Adipocyte (in vitro differentiated cells): ENCODE results near the gene MYL4.
"Not testable (repeated sequence)": the region's sequence is repeated elsewhere in the genome, so short reads cannot be mapped to it uniquely, and the experiment has no call there.

Experiments
- DNase-seq: peaks from one replicate; pipeline ENCODE4 v3.0.0-alpha.2; 2015; ENCODE audit warnings: low read depth
- H3K27me3 ChIP-seq: replicated peaks from 2 replicates; pipeline ENCODE4 v1.7.0; 2013; ENCODE audit warnings: mild to moderate bottlenecking, low read length, moderate library complexity; ENCODE audit not compliant: control insufficient read depth, insufficient read depth
- H3K36me3 ChIP-seq: 2 replicates; pipeline ENCODE4 v1.7.0; 2013; ENCODE audit warnings: low read length, mild to moderate bottlenecking, moderate library complexity; ENCODE audit not compliant: control insufficient read depth, insufficient read depth, severe bottlenecking
- H3K4me1 ChIP-seq: 2 replicates; pipeline ENCODE4 v1.7.0; 2013; ENCODE audit warnings: mild to moderate bottlenecking, low read length, moderate library complexity; ENCODE audit not compliant: control insufficient read depth, insufficient read depth
- H3K4me3 ChIP-seq: 2 replicates; pipeline ENCODE4 v1.7.0; 2013; ENCODE audit warnings: mild to moderate bottlenecking, low read length, moderate library complexity
- H3K9ac ChIP-seq: 2 replicates; pipeline ENCODE4 v1.7.0; 2013; ENCODE audit warnings: mild to moderate bottlenecking, low read length, moderate library complexity
- H3K9me3 ChIP-seq: 2 replicates; pipeline ENCODE4 v1.7.0; 2013; ENCODE audit warnings: mild to moderate bottlenecking, low read length, moderate library complexity; ENCODE audit not compliant: control insufficient read depth

MYL4 gene

GRCh38 chr17:47208744-47209488, at the start of gene MYL4:
MYL4 (plus strand) TSS chr17:47209348; CDS start chr17:47209423, 75 bp downstream.
- Histone ChIP-seq H3K9me3 (no peaks in the 10 kb centered on the region), H3K4me1 (peaks cover 21% of the 10 kb centered on the region), H3K27me3 (no peaks in the 10 kb centered on the region), H3K9ac (no peak within 1 kb of the TSS), H3K4me3 (no peak within 1 kb of the TSS), H3K36me3 (no peaks in the 10 kb centered on the region)
- no peak for DNase-seq

- peaks cover 93% of the 10 kb centered on the region for H3K36me3 ChIP-seq
- no peaks in the 10 kb centered on the region for H3K9me3 ChIP-seq
- H3K4me1 ChIP-seq, result no peaks in the 10 kb centered on the region
- H3K9ac ChIP-seq, result no peak overlapping the region
- H3K4me3 ChIP-seq, result no peak overlapping the region
- DNase-seq, result no peak
- no peaks in the 10 kb centered on the region for H3K27me3 ChIP-seq
These were observed 47.0 kb upstream of the MYL4 start for GRCh38 chr17:47162013-47162622.

GRCh38 chr17:47164263-47164662, 44.9 kb upstream of the MYL4 start:
- H3K9ac ChIP-seq, result no peak overlapping the region
- no peak for DNase-seq
- H3K4me3 ChIP-seq, result no peak overlapping the region
- H3K36me3 ChIP-seq, result peaks cover 93% of the 10 kb centered on the region
- H3K4me1 ChIP-seq, result no peaks in the 10 kb centered on the region
- no peaks in the 10 kb centered on the region for H3K27me3 ChIP-seq
- H3K9me3 ChIP-seq, result no peaks in the 10 kb centered on the region

- H3K4me1 ChIP-seq, result no peaks in the 10 kb centered on the region
- peaks cover 92% of the 10 kb centered on the region for H3K36me3 ChIP-seq
- no peaks in the 10 kb centered on the region for H3K9me3 ChIP-seq
- H3K9ac ChIP-seq, result no peak overlapping the region
- no peak overlapping the region for H3K4me3 ChIP-seq
- no peaks in the 10 kb centered on the region for H3K27me3 ChIP-seq
- no peak for DNase-seq
These were observed 44.0 kb upstream of the MYL4 start for GRCh38 chr17:47165137-47165536.

- DNase-seq, H3K27me3 ChIP-seq, H3K9ac ChIP-seq, H3K4me3 ChIP-seq, H3K9me3 ChIP-seq, H3K4me1 ChIP-seq: not testable (repeated sequence)
- H3K36me3 ChIP-seq, result peaks cover 90% of the 10 kb centered on the region
These were observed 42.3 kb upstream of the MYL4 start for GRCh38 chr17:47166854-47167253.

- not testable (repeated sequence) for DNase-seq, H3K27me3 ChIP-seq, H3K9ac ChIP-seq, H3K4me1 ChIP-seq, H3K9me3 ChIP-seq, H3K4me3 ChIP-seq
- peaks cover 79% of the 10 kb centered on the region for H3K36me3 ChIP-seq
These were observed 40.3 kb upstream of the MYL4 start for GRCh38 chr17:47168896-47169295.

- no peaks in the 10 kb centered on the region for H3K4me1 ChIP-seq
- no peaks in the 10 kb centered on the region for H3K9me3 ChIP-seq
- no peak for DNase-seq
- no peak overlapping the region for H3K9ac ChIP-seq
- no peaks in the 10 kb centered on the region for H3K27me3 ChIP-seq
- no peak overlapping the region for H3K4me3 ChIP-seq
- H3K36me3 ChIP-seq, result peaks cover 79% of the 10 kb centered on the region
These were observed 38.4 kb upstream of the MYL4 start for GRCh38 chr17:47170710-47171109.

- H3K9ac ChIP-seq, result no peak overlapping the region
- no peaks in the 10 kb centered on the region for H3K27me3 ChIP-seq
- no peak for DNase-seq
- H3K9me3 ChIP-seq, result no peaks in the 10 kb centered on the region
- H3K4me1 ChIP-seq, result no peaks in the 10 kb centered on the region
- no peak overlapping the region for H3K4me3 ChIP-seq
- peaks cover 74% of the 10 kb centered on the region for H3K36me3 ChIP-seq
These were observed 36.2 kb upstream of the MYL4 start for GRCh38 chr17:47172696-47173565.

GRCh38 chr17:47174823-47175222, 34.3 kb upstream of the MYL4 start:
- peaks cover 74% of the 10 kb centered on the region for H3K36me3 ChIP-seq
- H3K4me3 ChIP-seq, H3K27me3 ChIP-seq, DNase-seq, H3K4me1 ChIP-seq, H3K9ac ChIP-seq, H3K9me3 ChIP-seq: not testable (repeated sequence)

- Histone ChIP-seq H3K27me3 (no peaks in the 10 kb centered on the region), H3K9me3 (no peaks in the 10 kb centered on the region), H3K4me3 (no peak overlapping the region), H3K36me3 (peaks cover 72% of the 10 kb centered on the region), H3K9ac (no peak overlapping the region), H3K4me1 (peaks cover 1% of the 10 kb centered on the region)
- no peak for DNase-seq
These were observed 32.7 kb upstream of the MYL4 start for GRCh38 chr17:47176389-47176826.

- no peaks in the 10 kb centered on the region for H3K27me3 ChIP-seq
- H3K36me3 ChIP-seq, result peaks cover 72% of the 10 kb centered on the region
These were observed 31.9 kb upstream of the MYL4 start for GRCh38 chr17:47177261-47177660.

More at GRCh38 chr17:47177261-47177660, 31.9 kb upstream of the MYL4 start:
- Histone ChIP-seq H3K4me1 (peaks cover 10% of the 10 kb centered on the region), H3K9ac (no peak overlapping the region), H3K4me3 (no peak overlapping the region), H3K9me3 (no peaks in the 10 kb centered on the region)
- no peak for DNase-seq
